Endothelial cell of umbilical vein (primary cell): ENCODE measurements around the gene OSBPL10. TPM values are rescaled to one million over a fixed set of nuclear protein-coding genes. Genes with fewer than 3 reads are reported as not detected.

ENCODE experiments used
- BruUV-seq: library from RNA; stranded (reverse); fragments of 400-500 nt; replicated peaks from 2 replicates; lab custom pipeline; 2021; lab: Mats Ljungman, UMichigan
- CTCF ChIA-PET: fragments of 300-600, 350-600 bp; sonication (Branson Sonifier 250); formaldehyde crosslinking; loops from one replicate; lab custom pipeline; 2021; ENCODE audit warnings: antibody characterized with exemption, inconsistent platforms; lab: Charles Lee
- POLR2A ChIA-PET: fragments of 300-600, 350-600 bp; sonication (Branson Sonifier 250); formaldehyde crosslinking; loops from one replicate; lab custom pipeline; 2021; ENCODE audit warnings: antibody characterized with exemption, inconsistent platforms; lab: Charles Lee
- DNase-seq: peaks from one replicate; pipeline ENCODE4 v3.0.0-alpha.2; 2011; ENCODE audit warnings: low read depth, low spot score
- FAIRE-seq: peaks from 2 replicates; lab custom pipeline; 2011; peaks lifted over from hg19 to GRCh38; lab: Jason Lieb, UNC
- H2AFZ ChIP-seq: 2 replicates; pipeline ENCODE4 v1.6.0; 2012; ENCODE audit warnings: low read depth, low read length, control low read depth, inconsistent platforms
- H3K27ac ChIP-seq: 2 replicates; pipeline ENCODE4 v1.5.1; 2011; ENCODE audit warnings: low read depth, mild to moderate bottlenecking, control low read depth, low read length, moderate library complexity; ENCODE audit not compliant: insufficient read depth
- H3K27me3 ChIP-seq, 2 experiments: 2 replicates each; pipeline versions ENCODE4 v1.6.0 to v1.6.1; 2011; ENCODE audit warnings: low read length in 2 of 2, mixed read lengths in 1 of 2; ENCODE audit not compliant: control insufficient read depth in 2 of 2, insufficient read depth in 2 of 2
- H3K36me3 ChIP-seq, 2 experiments: 2 replicates in 1 of 2; 3 replicates in 1 of 2; pipeline ENCODE4 v1.5.1; 2011; ENCODE audit warnings: low read length in 2 of 2, mild to moderate bottlenecking in 1 of 2, moderate library complexity in 1 of 2; ENCODE audit not compliant: control insufficient read depth in 2 of 2, insufficient read depth in 2 of 2; ENCODE audit errors: extremely low read depth in 1 of 2
- H3K4me1 ChIP-seq: 3 replicates; pipeline ENCODE4 v1.5.1; 2011; ENCODE audit warnings: mild to moderate bottlenecking, low read length; ENCODE audit not compliant: control insufficient read depth, insufficient read depth; ENCODE audit errors: extremely low read depth
- H3K4me2 ChIP-seq: 2 replicates; pipeline ENCODE4 v1.6.1; 2011; ENCODE audit warnings: low read length, control low read depth, mixed read lengths; ENCODE audit not compliant: insufficient read depth
- H3K4me3 ChIP-seq, 3 experiments: fragments of 200-600 bp in 1 of 3; sonication (generic), shearing (Covaris generic) in 1 of 3; replicated peaks in 1 of 3; 2 replicates each; pipeline ENCODE4 v1.5.1; 2011 to 2016; ENCODE audit warnings: control low read depth in 3 of 3, low read length in 3 of 3, mild to moderate bottlenecking in 2 of 3, inconsistent platforms in 1 of 3, low read depth in 1 of 3, moderate library complexity in 1 of 3; ENCODE audit not compliant: insufficient read depth in 1 of 3
- H3K79me2 ChIP-seq: 2 replicates; pipeline ENCODE4 v1.6.0; 2012; ENCODE audit warnings: low read length, inconsistent platforms; ENCODE audit not compliant: control insufficient read depth, insufficient read depth
- H3K9ac ChIP-seq: replicated peaks from 2 replicates; pipeline ENCODE3; 2011; ENCODE audit warnings: low read length, control low read depth; ENCODE audit not compliant: insufficient read depth; ENCODE audit errors: extremely low read depth
- H3K9me1 ChIP-seq: replicated peaks from 3 replicates; pipeline ENCODE4 v1.6.0; 2011; ENCODE audit warnings: mild to moderate bottlenecking, low read length; ENCODE audit not compliant: control insufficient read depth, insufficient read depth; ENCODE audit errors: extremely low read depth
- H3K9me3 ChIP-seq: replicated peaks from 2 replicates; pipeline ENCODE4 v1.5.1; 2012; ENCODE audit warnings: low read length, inconsistent platforms; ENCODE audit not compliant: control insufficient read depth, insufficient read depth
- H4K20me1 ChIP-seq: replicated peaks from 2 replicates; pipeline ENCODE3; 2011; ENCODE audit warnings: mild to moderate bottlenecking, low read length; ENCODE audit not compliant: control insufficient read depth, insufficient read depth; ENCODE audit errors: extremely low read depth
- CTCF ChIP-seq, 2 donors: IDR thresholded peaks; 1 replicate in 1 of 2; 2 replicates in 1 of 2; pipeline ENCODE4 v1.5.1; 2011; ENCODE audit warnings: low read length in 2 of 2, mild to moderate bottlenecking in 2 of 2, moderate library complexity in 2 of 2, control low read depth in 1 of 2, inconsistent platforms in 1 of 2, low read depth in 1 of 2; ENCODE audit not compliant: insufficient read depth in 1 of 2; ENCODE audit errors: extremely low read depth in 1 of 2
- EZH2 ChIP-seq: IDR thresholded peaks from 2 replicates; pipeline ENCODE4 v1.6.1; 2012; ENCODE audit warnings: borderline replicate concordance, low read depth, mild to moderate bottlenecking, moderate library complexity, low read length, inconsistent platforms; ENCODE audit not compliant: severe bottlenecking
- FOS ChIP-seq: IDR thresholded peaks from 2 replicates; pipeline ENCODE4 v1.6.1; 2011; ENCODE audit warnings: mild to moderate bottlenecking, low read length, moderate library complexity, borderline replicate concordance; ENCODE audit not compliant: insufficient read depth
- JUN ChIP-seq: IDR thresholded peaks from 2 replicates; pipeline ENCODE4 v1.6.1; 2011; ENCODE audit warnings: borderline replicate concordance, low read depth; ENCODE audit not compliant: insufficient read length, insufficient read depth
- dilution Hi-C: fragments of 300-500 bp; cut with MboI; formaldehyde crosslinking; loops from one replicate; pipeline ENCODE4 v1.15.0; 2019; ENCODE audit warnings: low sequenced_read_pairs; ENCODE audit not compliant: extremely low pct_ligation_motif_present
- intact Hi-C: fragments of 100-400 bp; cut with micrococcal nuclease; formaldehyde crosslinking; loops from one replicate; pipeline ENCODE4 v1.10.0; 2022
- polyA plus RNA-seq, 4 experiments: library from polyadenylated mRNA; depleted of rRNA in 3 of 4; stranded (reverse) in 3 of 4; unstranded in 1 of 4; fragments of >200 nt; gene quantifications; 2 replicates each; pipeline versions ENCODE4 v1.2.1 to v1.2.3, GENCODE V29; 2011 to 2012; ENCODE audit warnings: missing spikeins in 1 of 4
- total RNA-seq: library from RNA; stranded (reverse); gene quantifications from 2 replicates; pipeline ENCODE4 v1.2.3, GENCODE V29; 2021

OSBPL10 gene
- total and polyA plus RNA-seq, 2 donors (not counting 3 experiments of a cell fraction or from before 2014, with no cell fraction given), result 10.8 to 47.6 TPM

DNA sequence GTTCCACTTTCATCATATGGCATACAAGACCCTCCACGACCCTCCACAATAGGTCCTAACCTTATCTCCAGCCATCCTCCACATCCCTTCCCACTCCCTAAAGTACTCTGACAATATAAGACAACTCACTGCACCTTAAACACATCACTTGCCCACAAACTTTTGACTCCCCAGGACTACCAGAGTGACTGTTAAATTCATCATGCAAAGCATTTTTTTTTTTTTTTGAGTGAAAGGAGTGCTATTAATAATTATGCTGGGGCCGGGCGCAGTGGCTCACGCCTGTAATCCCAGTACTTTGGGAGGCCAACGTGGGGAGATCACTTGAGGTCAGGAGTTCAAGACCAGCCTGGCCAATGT, 55.8 kb downstream of the OSBPL10 start:
- dilution Hi-C loops (no loop called here), intact Hi-C loops (no loop called here)
- Histone ChIP-seq H3K4me2 (no peak overlapping the region), H3K79me2 (peaks cover 8% of the 10 kb centered on the region), H3K4me3 (no peak overlapping the region), H3K4me1 (no peaks in the 10 kb centered on the region), H3K36me3 (no peaks in the 10 kb centered on the region), H2AFZ (no peak overlapping the region), H3K9me3 (no peaks in the 10 kb centered on the region), H3K27ac (no peak overlapping the region), H3K9ac (no peak overlapping the region), H4K20me1 (no peaks in the 10 kb centered on the region), H3K27me3 (no peaks in the 10 kb centered on the region), H3K9me1 (no peaks in the 10 kb centered on the region)
- POLR2A ChIA-PET, result no interaction called here
- no peak for FAIRE-seq
- no TSS peak for BruUV-seq
- no peak for TF ChIP-seq CTCF (IDR thresholded peaks at IDR 0.05; ENCODE audit: extremely low read depth in 1 of 2, insufficient read depth in 1 of 2, low read depth in 1 of 2, low read length in 2 of 2)
- no peak for TF ChIP-seq FOS
- no peak for TF ChIP-seq JUN
- no peak for DNase-seq
- CTCF ChIA-PET, result no interaction called here

GRCh38 chr3:31924610-31925270, 56.3 kb downstream of the OSBPL10 start:
- H3K4me2 ChIP-seq, result no peak overlapping the region
- no peaks in the 10 kb centered on the region for H3K36me3 ChIP-seq
- no peak overlapping the region for H2AFZ ChIP-seq
- peaks cover 8% of the 10 kb centered on the region for H3K79me2 ChIP-seq
- TF ChIP-seq EZH2, result no peak
- H3K27me3 ChIP-seq, result no peaks in the 10 kb centered on the region
- dilution Hi-C loops (no loop called here), intact Hi-C loops (no loop called here)
- FAIRE-seq (no peak), DNase-seq (no peak)
- POLR2A ChIA-PET, result no interaction called here
- no peaks in the 10 kb centered on the region for H3K4me1 ChIP-seq
- no peaks in the 10 kb centered on the region for H4K20me1 ChIP-seq
- BruUV-seq, result no TSS peak
- no peak overlapping the region for H3K4me3 ChIP-seq
- H3K27ac ChIP-seq, result no peak overlapping the region
- CTCF ChIA-PET, result no interaction called here
- no peaks in the 10 kb centered on the region for H3K9me3 ChIP-seq
- no peaks in the 10 kb centered on the region for H3K9me1 ChIP-seq
- H3K9ac ChIP-seq, result no peak overlapping the region
